Suprapubic skin (tissue), 3 donors: ENCODE measurements around the gene SUSD5.

Experiments used
- POLR2A ChIP-seq, 2 donors: fragments of 450-650 bp; IDR thresholded peaks; one replicate each; pipeline ENCODE4 v1.6.1; 2017; ENCODE audit warnings: antibody characterized with exemption in 2 of 2, mild to moderate bottlenecking in 2 of 2, moderate library complexity in 2 of 2
- TF ChIP-seq, protein P1 (sequence below), 2 donors: fragments of 200-600 bp in 1 of 2; fragments of 450-650 bp in 1 of 2; sonication (generic) in 1 of 2; IDR thresholded peaks; one replicate each; pipeline ENCODE4 v1.5.1; 2016 to 2019; ENCODE audit warnings: antibody characterized with exemption in 2 of 2, mild to moderate bottlenecking in 1 of 2, moderate library complexity in 1 of 2

GRCh38 chr3:33240261-33240660, 21.7 kb upstream of the SUSD5 start:
- TF ChIP-seq, protein P1, sequence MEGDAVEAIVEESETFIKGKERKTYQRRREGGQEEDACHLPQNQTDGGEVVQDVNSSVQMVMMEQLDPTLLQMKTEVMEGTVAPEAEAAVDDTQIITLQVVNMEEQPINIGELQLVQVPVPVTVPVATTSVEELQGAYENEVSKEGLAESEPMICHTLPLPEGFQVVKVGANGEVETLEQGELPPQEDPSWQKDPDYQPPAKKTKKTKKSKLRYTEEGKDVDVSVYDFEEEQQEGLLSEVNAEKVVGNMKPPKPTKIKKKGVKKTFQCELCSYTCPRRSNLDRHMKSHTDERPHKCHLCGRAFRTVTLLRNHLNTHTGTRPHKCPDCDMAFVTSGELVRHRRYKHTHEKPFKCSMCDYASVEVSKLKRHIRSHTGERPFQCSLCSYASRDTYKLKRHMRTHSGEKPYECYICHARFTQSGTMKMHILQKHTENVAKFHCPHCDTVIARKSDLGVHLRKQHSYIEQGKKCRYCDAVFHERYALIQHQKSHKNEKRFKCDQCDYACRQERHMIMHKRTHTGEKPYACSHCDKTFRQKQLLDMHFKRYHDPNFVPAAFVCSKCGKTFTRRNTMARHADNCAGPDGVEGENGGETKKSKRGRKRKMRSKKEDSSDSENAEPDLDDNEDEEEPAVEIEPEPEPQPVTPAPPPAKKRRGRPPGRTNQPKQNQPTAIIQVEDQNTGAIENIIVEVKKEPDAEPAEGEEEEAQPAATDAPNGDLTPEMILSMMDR (IDR thresholded peaks at IDR 0.05): no peak
- no peak for TF ChIP-seq POLR2A (IDR thresholded peaks at IDR 0.05)
